Measurements from ENCODE around the gene TTC39C. TPM values are rescaled to one million over a fixed set of nuclear protein-coding genes. Genes with fewer than 3 reads are reported as not detected.

The TTC39C gene
- total RNA-seq, 4 donors from 2014 or later: 10.6 to 25.4 (median 12.9) TPM

DNA sequence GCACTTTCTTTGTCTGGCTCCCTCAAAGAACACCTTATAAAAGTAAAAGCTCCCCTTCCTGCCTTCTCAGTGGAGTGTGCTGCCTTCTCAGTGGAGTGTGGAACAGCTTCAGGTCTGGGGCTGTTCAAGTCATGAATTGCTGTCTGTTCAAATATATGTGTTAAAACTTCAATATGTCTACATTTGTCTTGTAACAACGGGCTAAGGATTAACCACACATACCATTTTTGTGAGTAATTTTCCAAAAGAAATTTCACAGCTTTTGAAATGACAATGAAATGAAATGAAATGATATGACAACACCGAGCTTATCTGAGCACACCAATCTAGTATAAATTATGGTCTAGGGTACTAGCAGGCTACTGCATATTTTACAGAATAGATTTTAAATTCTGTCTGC, 167.3 kb downstream of the TTC39C start:
- 87 to 92% methylated on average over 2 of the region's 2 CpGs for WGBS, 2 donors
- no peak overlapping the region for H3K4me3 ChIP-seq (replicated peaks in 1 of 3)
- no peaks in the 10 kb centered on the region for H3K9me3 ChIP-seq
- H3K27ac ChIP-seq: no peak overlapping the region
- intact Hi-C loops (cut with DNase I): loop anchor here (10.0 kb wide), 1 partner anchor 83 kb away; no protein-coding TSS in a partner anchor
- H3K27me3 ChIP-seq: no peaks in the 10 kb centered on the region
- no peaks in the 10 kb centered on the region for H3K36me3 ChIP-seq
- no peaks in the 10 kb centered on the region for H3K4me1 ChIP-seq
- TF ChIP-seq, protein P1, sequence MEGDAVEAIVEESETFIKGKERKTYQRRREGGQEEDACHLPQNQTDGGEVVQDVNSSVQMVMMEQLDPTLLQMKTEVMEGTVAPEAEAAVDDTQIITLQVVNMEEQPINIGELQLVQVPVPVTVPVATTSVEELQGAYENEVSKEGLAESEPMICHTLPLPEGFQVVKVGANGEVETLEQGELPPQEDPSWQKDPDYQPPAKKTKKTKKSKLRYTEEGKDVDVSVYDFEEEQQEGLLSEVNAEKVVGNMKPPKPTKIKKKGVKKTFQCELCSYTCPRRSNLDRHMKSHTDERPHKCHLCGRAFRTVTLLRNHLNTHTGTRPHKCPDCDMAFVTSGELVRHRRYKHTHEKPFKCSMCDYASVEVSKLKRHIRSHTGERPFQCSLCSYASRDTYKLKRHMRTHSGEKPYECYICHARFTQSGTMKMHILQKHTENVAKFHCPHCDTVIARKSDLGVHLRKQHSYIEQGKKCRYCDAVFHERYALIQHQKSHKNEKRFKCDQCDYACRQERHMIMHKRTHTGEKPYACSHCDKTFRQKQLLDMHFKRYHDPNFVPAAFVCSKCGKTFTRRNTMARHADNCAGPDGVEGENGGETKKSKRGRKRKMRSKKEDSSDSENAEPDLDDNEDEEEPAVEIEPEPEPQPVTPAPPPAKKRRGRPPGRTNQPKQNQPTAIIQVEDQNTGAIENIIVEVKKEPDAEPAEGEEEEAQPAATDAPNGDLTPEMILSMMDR (IDR thresholded peaks at IDR 0.05): no peak
- TF ChIP-seq POLR2A (IDR thresholded peaks at IDR 0.05): no peak
- no peak for DNase-seq

Small RNA genes within 50 kb of the gene (small RNA-seq; reads per million reads assigned to genes)
- gene RF00017: not detected
- 1.2 reads per million, percentile 28 among the genes with 10 or more reads in this experiment for gene RNA5SP452
- not detected for gene RNU5A-6P

Other genes with a start within 250 kb of the TTC39C start
- gene CABYR, start 124.3 kb downstream of the TTC39C start, total RNA-seq: 1 to 10 TPM in 2 of 4 donors, not detected in 2; 3.7 to 4.4 TPM

Measured in thyroid gland (tissue), 4 donors.